Activated T-helper 2 cell treated with anti-CD3 and anti-CD28 coated beads, Interferon-gamma antibody, Interleukin-2, Interleukin-4, amounts not matched to agents 10 μg/mL and 5 μg/mL and 100 μg/mL, durations not matched to agents 14 hours and 24 hours and 36 hours (primary cell): ENCODE data around the gene AKAP4. TPM values are rescaled to one million over a fixed set of nuclear protein-coding genes. Genes with fewer than 3 reads are reported as not detected.

Experiments used
- DNase-seq: peaks from one replicate; pipeline ENCODE4 v3.0.0; 2021; ENCODE audit warnings: low spot score
- H3K27ac Mint-ChIP-seq: one replicate; pipeline ENCODE4 v1.8.0; 2021; ENCODE audit warnings: mixed read lengths
- H3K27me3 Mint-ChIP-seq: one replicate; pipeline ENCODE4 v1.8.0; 2021; ENCODE audit warnings: low read depth, mixed read lengths
- H3K36me3 Mint-ChIP-seq: one replicate; pipeline ENCODE4 v1.8.0; 2021; ENCODE audit warnings: low read depth, mixed read lengths
- H3K4me1 Mint-ChIP-seq: one replicate; pipeline ENCODE4 v1.8.0; 2021; ENCODE audit warnings: low read depth, mixed read lengths
- H3K4me3 Mint-ChIP-seq: one replicate; pipeline ENCODE4 v1.8.0; 2021; ENCODE audit warnings: low read depth, mild to moderate bottlenecking, moderate library complexity, mixed read lengths
- H3K9me3 Mint-ChIP-seq: one replicate; pipeline ENCODE4 v1.8.0; 2021; ENCODE audit warnings: mixed read lengths
- intact Hi-C: fragments of 100-400 bp; cut with micrococcal nuclease; formaldehyde crosslinking; loops from one replicate; pipeline ENCODE4 v1.15.1; 2023
- total RNA-seq: library from RNA; stranded (reverse); gene quantifications from 2 replicates; pipeline ENCODE4 v1.2.3, GENCODE V29; 2022

The AKAP4 gene
- total RNA-seq, 1 donor from 2014 or later, result not detected

- DNase-seq, result no peak
- no peak overlapping the region for H3K27ac Mint-ChIP-seq
- intact Hi-C loops, result loop anchor here (5.0 kb wide), 1 partner anchor 37 kb away; the partner anchor contains the start of genes AKAP4 and CCNB3
- no peaks in the 10 kb centered on the region for H3K36me3 Mint-ChIP-seq
- H3K27me3 Mint-ChIP-seq, result no peaks in the 10 kb centered on the region
- H3K9me3 Mint-ChIP-seq, result no peaks in the 10 kb centered on the region
- peaks cover 13% of the 10 kb centered on the region for H3K4me1 Mint-ChIP-seq
- H3K4me3 Mint-ChIP-seq, result no peak overlapping the region
Observed at GRCh38 chrX:50165727-50166126, 35.1 kb downstream of the AKAP4 start.

DNA sequence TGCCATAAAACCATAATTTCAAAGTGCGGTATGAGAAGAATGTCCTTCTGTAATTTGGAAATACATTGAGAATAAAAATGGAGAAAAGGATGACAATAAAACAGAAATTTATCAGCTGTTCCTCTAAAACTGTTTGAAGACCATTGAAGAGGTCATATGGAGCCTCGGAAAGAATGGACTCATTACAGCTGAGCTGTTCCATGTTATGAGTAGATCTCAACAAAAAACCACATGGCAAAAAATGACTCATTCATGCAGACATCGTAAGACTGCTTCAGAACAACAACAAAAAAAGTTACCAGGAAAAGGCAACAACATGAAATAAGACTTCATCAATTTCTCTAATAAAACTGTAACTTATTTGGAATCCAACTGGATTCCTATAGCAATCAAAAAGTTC lies 39.7 kb downstream of the AKAP4 start:
- intact Hi-C loops, result no loop called here
- no peak for DNase-seq
- no peak overlapping the region for H3K27ac Mint-ChIP-seq
- H3K4me3 Mint-ChIP-seq, result no peak overlapping the region
- no peaks in the 10 kb centered on the region for H3K36me3 Mint-ChIP-seq
- H3K4me1 Mint-ChIP-seq, result no peaks in the 10 kb centered on the region
- no peaks in the 10 kb centered on the region for H3K9me3 Mint-ChIP-seq
- no peaks in the 10 kb centered on the region for H3K27me3 Mint-ChIP-seq

DNA sequence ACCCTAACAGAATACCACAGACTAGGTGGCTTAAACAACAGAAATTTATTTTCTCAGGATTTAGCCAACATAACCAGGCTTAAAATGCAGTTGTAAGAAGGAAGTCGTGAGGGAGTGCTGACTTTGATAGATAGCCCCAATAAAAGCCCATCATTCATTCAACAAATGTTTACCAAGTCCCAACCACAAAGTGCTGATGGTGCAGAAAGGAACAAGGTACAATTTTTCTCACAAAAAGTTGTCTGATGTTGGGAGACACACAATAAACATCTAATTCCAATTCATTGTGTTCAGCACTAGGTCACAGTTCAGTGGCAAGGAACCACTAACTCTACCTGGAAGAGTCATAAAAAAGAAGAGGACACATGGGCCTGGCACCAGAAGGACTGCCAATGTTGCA lies 42.2 kb downstream of the AKAP4 start:
- Mint-ChIP-seq H3K36me3 (no peaks in the 10 kb centered on the region), H3K4me3 (no peak overlapping the region), H3K27me3 (peaks cover 7% of the 10 kb centered on the region), H3K4me1 (no peaks in the 10 kb centered on the region), H3K9me3 (no peaks in the 10 kb centered on the region), H3K27ac (no peak overlapping the region)
- intact Hi-C loops, result no loop called here
- no peak for DNase-seq

GRCh38 chrX:50157545-50158135 lies 43.2 kb downstream of the AKAP4 start:
- DNase-seq, result no peak
- Mint-ChIP-seq H3K9me3 (no peaks in the 10 kb centered on the region), H3K4me1 (no peaks in the 10 kb centered on the region), H3K36me3 (no peaks in the 10 kb centered on the region), H3K27ac (no peak overlapping the region), H3K4me3 (no peak overlapping the region), H3K27me3 (peaks cover 8% of the 10 kb centered on the region)
- intact Hi-C loops, result no loop called here

DNA sequence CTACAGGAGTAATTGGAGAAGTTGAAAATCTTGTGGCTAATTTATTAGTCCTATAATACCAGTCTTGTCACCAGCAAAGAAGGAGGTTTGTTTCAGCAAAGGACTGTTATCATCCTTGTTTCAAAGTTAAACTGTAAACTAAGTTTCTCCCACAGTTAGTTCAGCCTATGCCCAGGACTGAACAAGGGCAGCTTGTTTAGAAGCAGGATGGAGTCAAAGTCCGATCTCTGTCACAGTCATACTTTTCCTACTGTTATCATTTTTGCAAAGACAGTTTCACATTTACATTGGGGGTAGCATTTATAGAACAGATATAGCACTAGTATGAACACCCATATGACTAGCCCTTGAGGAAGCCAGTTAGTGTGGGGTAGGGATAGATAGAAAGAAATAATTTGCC lies 46.4 kb downstream of the AKAP4 start:
- no peak overlapping the region for H3K27ac Mint-ChIP-seq
- H3K27me3 Mint-ChIP-seq, result peaks cover 8% of the 10 kb centered on the region
- no peak for DNase-seq
- no peaks in the 10 kb centered on the region for H3K9me3 Mint-ChIP-seq
- no peaks in the 10 kb centered on the region for H3K4me1 Mint-ChIP-seq
- intact Hi-C loops, result no loop called here
- H3K4me3 Mint-ChIP-seq, result no peak overlapping the region
- H3K36me3 Mint-ChIP-seq, result no peaks in the 10 kb centered on the region

DNA sequence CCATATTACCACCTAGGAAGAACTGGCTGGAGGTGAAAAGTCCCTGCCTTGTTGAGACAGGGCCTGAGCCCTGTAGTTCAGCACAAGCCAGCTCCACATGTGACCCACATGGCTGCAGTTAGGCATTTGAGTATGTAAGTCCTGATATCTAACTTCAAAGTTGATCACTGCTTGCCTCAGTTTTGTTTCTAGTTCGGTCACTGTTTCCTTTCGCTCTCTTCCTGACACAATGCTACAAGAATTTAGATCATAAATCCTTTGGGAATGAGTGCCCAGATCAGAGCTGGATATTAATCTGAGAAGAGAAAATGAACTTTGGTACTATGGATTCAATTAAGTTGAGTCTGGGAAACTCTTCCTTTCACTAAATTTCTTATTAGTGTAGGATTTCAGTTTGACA lies 48.4 kb downstream of the AKAP4 start:
- no peak overlapping the region for H3K27ac Mint-ChIP-seq
- no peaks in the 10 kb centered on the region for H3K4me1 Mint-ChIP-seq
- H3K4me3 Mint-ChIP-seq, result no peak overlapping the region
- no peak for DNase-seq
- intact Hi-C loops, result no loop called here
- H3K36me3 Mint-ChIP-seq, result no peaks in the 10 kb centered on the region
- H3K27me3 Mint-ChIP-seq, result peaks cover 8% of the 10 kb centered on the region
- no peaks in the 10 kb centered on the region for H3K9me3 Mint-ChIP-seq

GRCh38 chrX:50147972-50148371 lies 52.8 kb downstream of the AKAP4 start:
- no peak for DNase-seq
- H3K36me3 Mint-ChIP-seq, result no peaks in the 10 kb centered on the region
- no peak overlapping the region for H3K4me3 Mint-ChIP-seq
- H3K9me3 Mint-ChIP-seq, result no peaks in the 10 kb centered on the region
- no peaks in the 10 kb centered on the region for H3K4me1 Mint-ChIP-seq
- H3K27ac Mint-ChIP-seq, result no peak overlapping the region
- intact Hi-C loops, result no loop called here
- no peaks in the 10 kb centered on the region for H3K27me3 Mint-ChIP-seq

Other genes with a start within 250 kb of the AKAP4 start
- gene CCNB3, start 3.8 kb upstream of the AKAP4 start, total RNA-seq, result 0.55 and 1.3 TPM in 2 replicates